ENCODE data around the gene ZBTB16.

Gene ZBTB16

GRCh38 chr11:114152785-114153184 is 93.3 kb downstream of the ZBTB16 start:
- no peak for DNase-seq (ENCODE audit: low spot score)

DNA sequence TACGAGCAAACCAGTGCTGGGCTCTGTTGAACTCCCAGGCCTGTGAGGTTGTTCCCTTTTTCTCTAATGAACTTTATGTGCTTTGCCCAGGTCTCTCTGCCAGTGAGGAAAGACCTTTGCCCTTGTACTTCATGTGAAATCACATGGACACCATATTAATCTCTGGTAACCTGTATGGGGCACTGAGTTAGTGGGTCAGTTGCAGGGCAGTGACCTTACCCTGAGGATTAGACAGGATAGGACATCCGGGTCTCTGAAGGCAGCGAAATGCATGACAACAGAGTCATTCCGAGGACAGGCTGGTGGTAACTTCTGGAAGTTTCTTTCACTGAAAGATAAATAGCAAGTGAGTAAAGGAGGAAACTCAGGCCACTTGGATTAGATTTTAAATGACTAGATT is 93.7 kb downstream of the ZBTB16 start:
- DNase-seq (ENCODE audit: low spot score): no peak

DNA sequence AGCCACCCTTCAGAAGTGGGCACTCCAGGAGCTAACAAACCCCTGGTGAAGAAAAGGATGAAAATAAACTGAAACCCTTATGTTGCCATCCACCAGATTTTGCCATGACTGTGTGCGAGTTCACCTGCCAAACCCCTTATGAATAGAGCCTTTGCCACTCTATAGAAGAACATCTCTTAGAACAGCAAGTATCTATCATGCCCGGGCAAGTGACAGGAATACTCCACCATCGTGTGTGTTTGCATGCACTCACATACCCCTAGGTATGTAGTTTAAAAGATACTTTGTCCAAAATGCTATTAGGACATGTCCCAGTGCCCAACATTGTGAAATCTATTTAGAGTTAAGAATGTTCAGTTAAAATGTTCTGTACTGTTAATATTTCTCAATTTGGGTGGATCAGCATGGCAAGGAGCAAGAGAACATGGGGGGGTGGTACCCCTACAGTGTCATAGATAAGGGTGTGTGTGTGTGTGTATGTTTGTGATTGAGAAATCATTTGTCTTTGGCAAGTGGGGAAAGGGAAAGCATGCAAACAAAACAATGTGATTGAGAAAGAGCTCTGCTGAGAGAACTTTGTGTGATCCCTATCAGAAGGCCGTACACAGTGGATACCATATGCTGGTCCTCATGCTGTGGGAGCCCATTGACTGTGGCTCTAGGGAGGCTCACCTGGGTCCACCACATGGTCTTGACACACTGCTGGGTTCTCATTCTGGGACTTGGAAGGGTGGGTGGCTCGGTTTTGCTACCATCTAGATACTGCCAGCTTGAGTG is 94.9 kb downstream of the ZBTB16 start:
- no peak for DNase-seq (ENCODE audit: low spot score)

DNA sequence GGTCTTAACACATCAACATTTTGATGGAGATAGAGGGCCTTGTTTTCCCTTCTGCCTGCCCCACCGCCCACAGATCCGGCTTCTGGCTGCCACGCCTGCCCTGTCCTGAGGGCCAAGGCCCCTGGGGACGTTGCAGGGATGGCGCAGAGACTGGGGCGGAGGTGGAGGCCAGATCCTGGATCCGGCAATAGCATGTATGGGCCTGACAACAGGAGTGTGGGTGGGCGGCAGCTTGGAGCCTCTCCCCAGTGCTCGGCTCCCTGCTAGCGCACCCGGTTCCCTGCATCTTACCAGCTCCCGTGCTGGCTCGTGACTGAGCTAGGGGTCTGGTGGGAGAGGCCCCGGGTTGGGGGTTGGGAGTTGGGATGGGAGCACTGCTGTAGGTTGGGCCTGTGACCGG is 95.6 kb downstream of the ZBTB16 start:
- DNase-seq (ENCODE audit: low spot score): no peak

- no peak for DNase-seq (ENCODE audit: low spot score)
Measured at GRCh38 chr11:114156131-114156581, 96.6 kb downstream of the ZBTB16 start.

- no peak for DNase-seq (ENCODE audit: low spot score)
Measured at GRCh38 chr11:114156782-114157181, 97.3 kb downstream of the ZBTB16 start.

GRCh38 chr11:114157476-114158050 is 98.1 kb downstream of the ZBTB16 start:
- no peak for DNase-seq (ENCODE audit: low spot score)

- DNase-seq (ENCODE audit: low spot score): peak; percentile 42
Measured at GRCh38 chr11:114158421-114158820, 98.9 kb downstream of the ZBTB16 start.

DNA sequence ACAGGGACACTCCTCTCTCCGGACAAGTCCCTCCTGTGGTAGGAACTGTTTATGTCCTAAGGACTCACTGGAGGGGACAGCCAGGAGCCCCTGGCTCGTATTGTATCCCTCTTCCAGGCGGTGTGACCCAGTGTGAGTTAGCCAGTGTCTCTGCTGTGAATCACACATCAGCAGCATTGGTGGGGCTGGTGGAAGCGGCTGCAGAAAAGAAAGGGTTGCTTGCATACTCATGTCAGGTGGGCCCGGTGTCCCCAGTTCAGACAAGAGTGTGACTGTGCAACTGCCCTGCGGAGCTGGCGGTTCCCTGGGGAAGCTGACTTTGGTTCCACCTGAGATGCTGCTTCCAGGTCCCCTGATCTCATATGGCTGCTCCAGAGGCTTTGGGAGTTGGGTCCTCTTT is 99.4 kb downstream of the ZBTB16 start:
- DNase-seq (ENCODE audit: low spot score): no peak

DNA sequence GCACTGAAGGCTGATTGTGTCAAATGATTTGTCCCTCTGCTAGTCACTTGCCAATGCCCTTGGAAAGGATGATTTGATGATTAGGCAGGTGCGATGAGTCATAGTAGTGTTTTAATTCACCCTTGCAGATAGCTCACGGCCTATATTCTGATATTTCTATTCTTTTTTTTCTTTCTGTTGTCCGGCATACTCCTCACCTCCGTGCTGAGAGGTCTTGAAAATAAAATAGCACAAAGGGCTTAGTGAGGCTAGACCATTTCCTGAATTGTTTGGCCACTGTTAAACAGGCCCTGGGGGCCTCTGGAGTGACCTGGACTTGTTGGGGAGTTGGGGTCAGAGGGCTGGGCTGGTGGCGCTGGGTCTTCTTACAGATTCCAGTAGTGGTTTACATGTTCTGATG is 99.8 kb downstream of the ZBTB16 start:
- DNase-seq (ENCODE audit: low spot score): peak; percentile 34

DNA sequence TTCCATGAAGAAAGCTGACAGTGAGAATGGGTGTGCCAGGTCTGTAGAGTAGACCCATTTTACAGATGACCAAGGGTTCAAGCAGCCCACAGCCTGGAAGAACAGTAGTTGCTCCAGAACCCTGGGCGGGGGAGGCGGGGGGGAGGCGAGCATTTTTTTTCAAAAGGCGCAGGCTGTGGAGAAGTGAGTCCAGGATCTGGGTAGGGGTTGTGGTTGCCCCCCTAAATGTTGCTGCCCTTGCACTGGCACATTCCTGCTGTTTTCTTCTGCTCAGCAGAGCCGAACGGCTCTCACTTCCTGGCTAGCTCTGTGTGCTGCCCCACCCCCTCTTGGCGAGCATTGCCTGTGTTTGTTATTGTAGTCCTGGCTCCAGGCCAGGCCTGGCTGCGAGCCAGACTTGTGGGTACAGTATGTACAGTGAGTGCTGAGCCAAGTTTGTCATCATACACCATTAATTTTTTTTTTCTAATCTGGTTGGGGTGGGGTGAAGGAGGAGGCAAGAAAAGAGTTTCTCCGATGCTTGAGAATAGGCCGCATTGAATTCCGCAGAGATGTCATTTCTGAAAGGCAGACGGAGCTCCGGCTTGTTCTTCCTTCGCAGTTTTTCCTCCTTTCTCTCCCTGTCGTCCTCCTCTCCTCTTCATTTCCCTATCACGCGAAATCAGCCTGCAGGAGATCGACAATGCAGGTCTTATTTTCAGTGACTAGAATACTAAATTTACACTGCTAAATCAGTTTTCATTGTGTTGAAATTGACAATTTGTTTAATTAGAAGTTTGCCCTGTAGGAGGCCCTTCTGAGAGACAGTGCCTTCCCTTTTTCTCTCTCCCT is 100.5 kb downstream of the ZBTB16 start:
- DNase-seq (ENCODE audit: low spot score): peak; percentile 98

- DNase-seq (ENCODE audit: low spot score): no peak
Measured at GRCh38 chr11:114160894-114161293, 101.4 kb downstream of the ZBTB16 start.

DNA sequence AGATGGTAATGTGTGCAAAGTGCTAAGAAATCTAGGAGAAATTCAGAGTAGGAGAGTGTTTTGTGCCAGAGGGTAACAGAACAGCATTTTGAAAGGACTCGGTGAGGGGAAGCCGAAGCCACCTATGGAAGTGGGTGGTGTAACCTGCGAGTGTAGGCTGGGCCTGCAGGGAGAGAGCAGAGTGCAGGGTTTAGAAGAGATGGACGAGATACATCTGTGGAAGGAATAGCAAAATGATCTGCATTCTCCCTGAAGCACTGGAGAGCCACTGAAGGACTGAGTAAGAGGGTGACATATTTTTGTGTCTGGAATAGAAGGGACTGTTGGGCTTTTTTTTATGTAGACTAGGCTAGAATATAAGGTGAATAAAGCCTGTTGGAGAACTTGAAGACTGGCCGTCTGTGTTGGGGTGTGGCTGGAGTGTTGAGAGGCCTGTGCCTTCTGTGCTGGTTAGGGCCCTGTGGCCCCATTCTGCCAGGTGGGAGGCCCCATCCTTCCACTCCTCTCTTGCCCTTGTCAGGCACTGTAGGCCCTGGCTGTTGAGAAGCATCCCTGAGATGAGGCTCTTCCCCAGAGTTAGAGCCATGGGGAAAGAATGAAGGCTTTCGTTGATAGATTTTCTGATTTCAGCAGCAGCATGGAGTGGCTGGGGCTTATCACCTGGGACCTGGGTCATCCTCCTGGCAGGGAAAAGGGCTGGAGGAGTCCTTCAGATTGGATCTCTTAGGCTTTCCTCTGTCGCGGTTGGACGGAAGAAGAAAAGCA is 102.2 kb downstream of the ZBTB16 start:
- no peak for DNase-seq (ENCODE audit: low spot score)

GRCh38 chr11:114162719-114163123 is 103.2 kb downstream of the ZBTB16 start:
- no peak for DNase-seq (ENCODE audit: low spot score)

DNA sequence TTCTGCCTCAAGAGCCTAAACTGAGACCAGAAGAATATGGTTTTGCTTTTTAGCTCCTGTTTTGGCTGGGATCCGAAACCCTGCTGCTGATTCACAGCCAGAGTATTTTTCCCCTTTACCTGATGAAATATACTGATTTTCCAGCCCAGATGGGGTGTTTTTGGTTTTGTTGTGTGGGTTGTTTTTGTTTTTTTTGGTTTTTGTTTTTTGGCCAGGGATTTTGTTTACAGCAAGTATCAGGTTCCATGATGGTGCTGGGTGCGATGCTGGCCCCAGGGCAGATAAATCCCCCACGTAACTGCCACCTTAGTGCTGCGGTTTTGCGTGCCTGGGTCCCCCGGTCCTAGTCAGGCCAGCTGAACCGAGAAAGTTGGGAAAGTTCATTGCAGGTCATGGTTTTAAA is 103.7 kb downstream of the ZBTB16 start:
- no peak for DNase-seq (ENCODE audit: low spot score)

GRCh38 chr11:114163830-114164401 is 104.4 kb downstream of the ZBTB16 start:
- no peak for DNase-seq (ENCODE audit: low spot score)

DNA sequence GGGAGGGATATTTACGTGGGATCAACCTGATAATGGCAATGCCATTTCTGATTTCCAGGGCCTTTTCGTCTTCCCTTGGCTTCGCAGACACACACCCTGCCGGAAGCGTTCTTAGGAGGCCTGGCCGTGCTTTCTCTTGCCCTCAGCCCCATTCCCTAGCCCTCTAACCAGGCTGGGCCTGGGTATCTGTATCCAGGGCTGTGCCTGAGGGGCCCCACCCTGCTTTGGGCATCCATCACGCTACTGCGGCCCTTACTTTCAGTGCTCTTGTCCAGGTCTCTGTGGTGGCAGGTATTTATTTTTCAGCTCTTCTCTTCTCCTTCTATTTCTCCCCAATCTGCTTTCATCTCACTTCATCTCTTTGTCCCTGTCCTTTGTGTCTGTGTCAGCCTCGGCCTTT is 105.0 kb downstream of the ZBTB16 start:
- no peak for DNase-seq (ENCODE audit: low spot score)

- no peak for DNase-seq (ENCODE audit: low spot score)
Measured at GRCh38 chr11:114165326-114166230, 106.1 kb downstream of the ZBTB16 start.

GRCh38 chr11:114166362-114166761 is 106.9 kb downstream of the ZBTB16 start:
- no peak for DNase-seq (ENCODE audit: low spot score)

DNA sequence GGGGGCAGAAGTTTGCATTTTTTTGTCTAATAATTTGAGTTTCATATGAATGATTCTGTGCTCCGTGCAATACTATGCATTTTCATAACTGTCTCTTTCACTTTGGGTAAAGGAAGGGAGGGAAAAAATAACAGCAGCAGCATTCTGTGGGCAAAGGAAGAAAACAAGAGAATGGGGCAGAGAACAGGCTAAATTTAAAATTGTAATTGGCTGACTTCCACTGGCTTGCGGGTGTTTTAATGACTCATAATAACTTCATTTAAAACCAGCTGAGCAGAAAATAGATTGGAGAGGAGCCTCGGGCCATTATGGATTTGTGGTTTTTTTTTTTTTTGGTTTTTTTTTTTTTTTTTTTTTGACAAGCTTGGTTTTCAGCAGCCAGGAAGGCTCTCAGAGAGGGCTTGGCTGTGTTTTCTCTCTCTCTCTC is 107.4 kb downstream of the ZBTB16 start:
- no peak for DNase-seq (ENCODE audit: low spot score)

DNA sequence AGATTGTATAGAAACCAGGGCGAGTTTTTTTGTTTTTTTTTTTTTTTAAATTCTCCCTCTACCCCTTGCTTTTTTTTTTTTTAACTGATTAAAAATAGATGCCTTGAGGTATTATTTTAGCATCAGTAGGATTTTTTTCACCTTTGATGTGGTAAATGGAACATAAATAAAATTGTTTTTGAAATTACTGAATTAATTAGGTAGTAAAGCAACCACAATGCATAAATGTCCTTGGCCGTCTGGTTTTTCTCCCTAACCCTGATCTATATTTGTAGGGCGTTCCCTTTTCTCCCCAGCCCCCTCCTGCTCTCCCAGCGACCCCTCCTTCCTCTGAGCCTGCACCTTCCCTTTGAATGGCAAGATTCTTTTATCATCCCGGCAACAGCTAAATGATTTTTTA is 107.8 kb downstream of the ZBTB16 start:
- DNase-seq (ENCODE audit: low spot score): no peak
